H9 (cell line): Measurements from ENCODE around the gene TAOK3. TPM values are rescaled to one million over a fixed set of nuclear protein-coding genes. Genes with fewer than 3 reads are reported as not detected.

Experiments
- DNase-seq: peaks from one replicate; pipeline ENCODE4 v3.0.0-alpha.2; 2017
- H2AFZ ChIP-seq: one replicate; pipeline ENCODE4 v1.6.1; 2013; ENCODE audit warnings: mild to moderate bottlenecking, low read length, control low read depth, moderate library complexity
- H2AK5ac ChIP-seq: 2 replicates; pipeline ENCODE4 v1.6.1; 2013; ENCODE audit warnings: low read length, control low read depth, mixed read lengths; ENCODE audit not compliant: insufficient read length
- H2BK120ac ChIP-seq: one replicate; pipeline ENCODE4 v1.6.1; 2013; ENCODE audit warnings: low read depth, mild to moderate bottlenecking, low read length, control low read depth, inconsistent platforms; ENCODE audit not compliant: poor library complexity, severe bottlenecking
- H2BK12ac ChIP-seq: 2 replicates; pipeline ENCODE4 v1.6.1; 2013; ENCODE audit warnings: low read length, control low read depth, mixed read lengths, low read depth; ENCODE audit not compliant: insufficient read length
- H2BK15ac ChIP-seq: 2 replicates; pipeline ENCODE4 v1.6.1; 2013; ENCODE audit warnings: low read depth, low read length, control low read depth
- H2BK20ac ChIP-seq: one replicate; pipeline ENCODE4 v1.6.1; 2013; ENCODE audit warnings: low read depth, mild to moderate bottlenecking, low read length, control low read depth, inconsistent platforms; ENCODE audit not compliant: poor library complexity, severe bottlenecking
- H2BK5ac ChIP-seq: 2 replicates; pipeline ENCODE4 v1.6.1; 2013; ENCODE audit warnings: low read length, control low read depth, mixed read lengths; ENCODE audit not compliant: insufficient read length
- H3K14ac ChIP-seq: 2 replicates; pipeline ENCODE4 v1.6.1; 2013; ENCODE audit warnings: low read length, control low read depth; ENCODE audit not compliant: insufficient read depth
- H3K18ac ChIP-seq: 2 replicates; pipeline ENCODE4 v1.6.1; 2013; ENCODE audit warnings: low read depth, mild to moderate bottlenecking, mixed read lengths, low read length, control low read depth; ENCODE audit not compliant: insufficient read length
- H3K23ac ChIP-seq: 2 replicates; pipeline ENCODE4 v1.6.1; 2013; ENCODE audit warnings: low read length, control low read depth, mixed read lengths, low read depth; ENCODE audit not compliant: insufficient read length
- H3K23me2 ChIP-seq: 2 replicates; pipeline ENCODE4 v1.6.1; 2013; ENCODE audit warnings: low read depth, mild to moderate bottlenecking, mixed read lengths, low read length, control low read depth; ENCODE audit not compliant: insufficient read length, poor library complexity, severe bottlenecking
- H3K27ac ChIP-seq: 2 replicates; pipeline ENCODE4 v1.5.1; 2013; ENCODE audit warnings: low read length, control low read depth, mixed read lengths, low read depth; ENCODE audit not compliant: insufficient read length
- H3K27me3 ChIP-seq: 2 replicates; pipeline ENCODE4 v1.6.1; 2013; ENCODE audit warnings: low read length, control low read depth, inconsistent platforms; ENCODE audit not compliant: insufficient read depth
- H3K4ac ChIP-seq: 2 replicates; pipeline ENCODE4 v1.6.1; 2013; ENCODE audit warnings: low read depth, mild to moderate bottlenecking, control low read depth, inconsistent platforms, low read length, moderate library complexity
- H3K4me1 ChIP-seq: 2 replicates; pipeline ENCODE4 v1.6.1; 2013; ENCODE audit warnings: low read length, control low read depth, inconsistent platforms; ENCODE audit not compliant: insufficient read depth
- H3K4me2 ChIP-seq: 2 replicates; pipeline ENCODE4 v1.6.1; 2013; ENCODE audit warnings: low read length, control low read depth, mixed read lengths; ENCODE audit not compliant: insufficient read length, insufficient read depth
- H3K56ac ChIP-seq: 2 replicates; pipeline ENCODE4 v1.6.1; 2013; ENCODE audit warnings: low read depth, mild to moderate bottlenecking, mixed read lengths, low read length, control low read depth; ENCODE audit not compliant: insufficient read length
- H3K79me1 ChIP-seq: 2 replicates; pipeline ENCODE4 v1.6.1; 2013; ENCODE audit warnings: low read depth, mild to moderate bottlenecking, moderate library complexity, low read length, control low read depth, inconsistent platforms; ENCODE audit not compliant: insufficient read depth, poor library complexity, severe bottlenecking
- H3K79me2 ChIP-seq: 2 replicates; pipeline ENCODE4 v1.6.1; 2013; ENCODE audit warnings: low read length, control low read depth, inconsistent platforms; ENCODE audit not compliant: insufficient read depth
- H3K9ac ChIP-seq: 2 replicates; pipeline ENCODE4 v1.6.1; 2013; ENCODE audit warnings: low read length, control low read depth, mixed read lengths; ENCODE audit not compliant: insufficient read length; ENCODE audit errors: extremely low read depth
- H3K9me3 ChIP-seq: one replicate; pipeline ENCODE4 v1.6.1; 2013; ENCODE audit warnings: low read depth, low read length, inconsistent platforms; ENCODE audit not compliant: control insufficient read depth
- H3T11ph ChIP-seq: one replicate; pipeline ENCODE4 v1.6.1; 2013; ENCODE audit warnings: mild to moderate bottlenecking, low read length, control low read depth, inconsistent platforms
- H4K20me1 ChIP-seq: one replicate; pipeline ENCODE4 v1.6.1; 2013; ENCODE audit not compliant: control insufficient read depth, insufficient read length, insufficient read depth
- H4K5ac ChIP-seq: 2 replicates; pipeline ENCODE4 v1.6.1; 2013; ENCODE audit warnings: low read depth, mild to moderate bottlenecking, mixed read lengths, low read length, control low read depth; ENCODE audit not compliant: insufficient read length
- H4K8ac ChIP-seq: replicated peaks from 2 replicates; pipeline ENCODE4 v1.6.1; 2013; ENCODE audit warnings: low read length, control low read depth, mixed read lengths, low read depth; ENCODE audit not compliant: insufficient read length
- H4K91ac ChIP-seq: 2 replicates; pipeline ENCODE4 v1.6.1; 2013; ENCODE audit warnings: low read depth, mild to moderate bottlenecking, moderate library complexity, mixed read lengths, low read length, control low read depth; ENCODE audit not compliant: insufficient read length
- H3K27ac Mint-ChIP-seq, 3 experiments: 2 replicates in 2 of 3; 3 replicates in 1 of 3; pipeline ENCODE4 v1.8.0; 2020 to 2021; ENCODE audit warnings: mixed read lengths in 3 of 3, mild to moderate bottlenecking in 1 of 3, moderate library complexity in 1 of 3
- H3K27me3 Mint-ChIP-seq: 2 replicates; pipeline ENCODE4 v1.8.0; 2021; ENCODE audit warnings: low read depth, mild to moderate bottlenecking, moderate library complexity, mixed read lengths
- H3K36me3 Mint-ChIP-seq, 3 experiments: 2 replicates in 2 of 3; 3 replicates in 1 of 3; pipeline ENCODE4 v1.8.0; 2020 to 2021; ENCODE audit warnings: low read depth in 3 of 3, mixed read lengths in 3 of 3; ENCODE audit not compliant: insufficient read depth in 1 of 3
- H3K4me1 Mint-ChIP-seq, 2 experiments: 2 replicates each; pipeline ENCODE4 v1.8.0; 2020; ENCODE audit warnings: mixed read lengths in 2 of 2
- H3K4me3 Mint-ChIP-seq, 2 experiments: 2 replicates in 1 of 2; 3 replicates in 1 of 2; pipeline ENCODE4 v1.8.0; 2020 to 2021; ENCODE audit warnings: mild to moderate bottlenecking in 2 of 2, mixed read lengths in 2 of 2, moderate library complexity in 1 of 2
- H3K9me3 Mint-ChIP-seq, 2 experiments: 2 replicates in 1 of 2; 3 replicates in 1 of 2; pipeline ENCODE4 v1.8.0; 2020; ENCODE audit warnings: mild to moderate bottlenecking in 2 of 2, mixed read lengths in 2 of 2, moderate library complexity in 1 of 2
- CTCF ChIP-seq: fragments of 200-600 bp; sonication (generic); conservative IDR thresholded peaks from 3 replicates; pipeline ENCODE4 v1.8.0; 2021; ENCODE audit warnings: antibody characterized with exemption, mild to moderate bottlenecking
- WGBS: extraction: QIAGEN DNeasy Blood & Tissue Kit; methylation state at CpG from one replicate; pipeline ENCODE4 v1.1.7; 2013; ENCODE audit warnings: missing lambda C conversion rate, low lambda C conversion rate, mixed read lengths; ENCODE audit not compliant: insufficient read length; ENCODE audit errors: extremely low coverage; 5-methylcytosine and 5-hydroxymethylcytosine counted together
- total RNA-seq: library from RNA; stranded (reverse); gene quantifications from 2 replicates; pipeline ENCODE4 v1.2.1, GENCODE V29; 2021

The TAOK3 gene
- total RNA-seq, 1 experiment from 2014 or later = 5.2 TPM

DNA sequence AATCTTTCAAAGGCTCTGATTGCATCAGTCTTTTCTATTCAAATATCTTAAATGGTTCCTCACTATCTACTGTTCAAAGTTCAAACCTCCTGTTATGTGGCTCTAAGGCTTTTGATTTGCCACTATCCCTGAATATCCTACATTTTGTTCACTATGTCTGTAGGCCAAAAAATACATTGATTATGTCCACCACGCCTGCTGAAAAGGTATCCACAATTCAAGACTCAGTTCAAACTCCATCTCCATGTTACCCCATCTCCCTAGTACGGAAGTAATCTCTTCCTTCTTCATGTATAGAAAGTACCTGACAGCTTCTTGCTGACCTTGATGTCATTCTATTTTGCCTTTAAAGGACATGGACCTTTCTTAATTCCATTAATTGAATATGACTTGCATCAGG is 24.8 kb downstream of the TAOK3 start:
- H3K23me2 ChIP-seq = no peaks in the 10 kb centered on the region

More for the DNA sequence above, 24.8 kb downstream of the TAOK3 start:
- Histone ChIP-seq H3K18ac (no peak overlapping the region), H2BK20ac (no peak overlapping the region), H3K79me1 (no peaks in the 10 kb centered on the region), H2BK5ac (no peak overlapping the region), H4K5ac (no peak overlapping the region), H3K14ac (no peak overlapping the region), H2AK5ac (no peak overlapping the region), H2BK12ac (no peak overlapping the region), H3K79me2 (no peaks in the 10 kb centered on the region), H3K27ac (no peak overlapping the region), H3K56ac (no peak overlapping the region), H2BK15ac (no peak overlapping the region), H3K23ac (no peak overlapping the region), H4K20me1 (no peaks in the 10 kb centered on the region), H3T11ph (no peak overlapping the region), H4K91ac (no peak overlapping the region), H3K4me1 (no peaks in the 10 kb centered on the region; the same call in 1 of the 2 replicates), H4K8ac (no peak overlapping the region), H2BK120ac (no peak overlapping the region), H3K4ac (no peak overlapping the region), H2AFZ (no peak overlapping the region), H3K4me2 (no peak overlapping the region), H3K27me3 (no peaks in the 10 kb centered on the region), H3K9me3 (no peaks in the 10 kb centered on the region), H3K9ac (no peak overlapping the region)
- no peak for TF ChIP-seq CTCF
- no peaks in the 10 kb centered on the region for H3K36me3 Mint-ChIP-seq
- H3K4me1 Mint-ChIP-seq = peaks cover 15 to 16% of the 10 kb centered on the region in 2 experiments
- DNase-seq = no peak
- no peak overlapping the region for H3K4me3 Mint-ChIP-seq
- no CpG with 5 or more reads among the region's 2 CpGs for WGBS
- H3K9me3 Mint-ChIP-seq = no peaks in the 10 kb centered on the region
- H3K27ac Mint-ChIP-seq = no peak overlapping the region
- no peaks in the 10 kb centered on the region for H3K27me3 Mint-ChIP-seq
